Medulla oblongata (tissue), 1 donor: ENCODE results near the gene SNAPC4.

Source experiments
- DNase-seq: peaks from one replicate; pipeline ENCODE4 v3.0.0-alpha.2; 2015; ENCODE audit errors: extremely low spot score

The SNAPC4 gene

DNA sequence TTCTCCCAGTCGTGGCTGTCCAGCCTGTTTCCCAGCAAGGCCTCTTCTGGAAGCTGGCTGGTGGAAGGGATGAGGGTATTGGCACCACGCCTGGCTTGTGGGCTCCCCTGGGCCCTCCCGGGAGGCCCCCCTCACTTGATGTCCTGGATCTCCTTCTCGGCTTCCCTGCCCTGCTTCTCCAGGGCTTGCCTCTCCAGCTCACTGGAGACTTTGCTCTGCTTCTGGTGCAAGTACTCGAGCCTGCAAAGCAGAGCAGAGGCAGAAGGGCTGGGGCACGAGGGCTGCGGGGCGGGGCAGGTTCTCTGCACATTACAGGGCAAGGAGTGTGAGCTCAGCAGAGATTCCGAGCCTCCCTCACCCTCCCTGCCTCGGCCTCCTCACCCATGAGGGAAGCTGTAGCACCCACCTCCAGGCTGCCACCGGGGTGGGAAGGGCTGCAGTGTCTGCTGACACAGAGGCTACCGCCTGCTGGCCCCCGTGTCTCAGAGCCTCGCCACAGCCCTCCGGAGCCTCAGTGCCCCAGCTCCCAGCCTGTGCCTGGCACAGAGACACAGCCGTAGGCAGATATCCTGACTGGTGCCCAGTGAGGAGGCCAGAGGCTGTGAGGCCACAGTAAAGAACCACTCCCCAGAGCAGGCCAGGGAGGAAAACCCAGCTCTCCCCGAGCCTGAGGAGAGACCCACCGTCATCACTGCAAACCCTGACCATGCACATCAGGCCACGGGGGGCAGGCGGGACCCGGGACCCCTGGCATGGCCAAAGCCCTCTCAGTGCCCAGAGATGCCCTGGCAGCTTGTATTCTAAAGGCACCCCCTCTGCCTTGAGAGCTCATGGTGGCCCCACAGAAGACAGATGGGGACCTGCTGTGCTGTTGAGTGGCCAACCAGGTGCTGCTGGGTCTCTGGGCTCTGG lies 7.2 kb downstream of the SNAPC4 start:
- DNase-seq = no peak

DNA sequence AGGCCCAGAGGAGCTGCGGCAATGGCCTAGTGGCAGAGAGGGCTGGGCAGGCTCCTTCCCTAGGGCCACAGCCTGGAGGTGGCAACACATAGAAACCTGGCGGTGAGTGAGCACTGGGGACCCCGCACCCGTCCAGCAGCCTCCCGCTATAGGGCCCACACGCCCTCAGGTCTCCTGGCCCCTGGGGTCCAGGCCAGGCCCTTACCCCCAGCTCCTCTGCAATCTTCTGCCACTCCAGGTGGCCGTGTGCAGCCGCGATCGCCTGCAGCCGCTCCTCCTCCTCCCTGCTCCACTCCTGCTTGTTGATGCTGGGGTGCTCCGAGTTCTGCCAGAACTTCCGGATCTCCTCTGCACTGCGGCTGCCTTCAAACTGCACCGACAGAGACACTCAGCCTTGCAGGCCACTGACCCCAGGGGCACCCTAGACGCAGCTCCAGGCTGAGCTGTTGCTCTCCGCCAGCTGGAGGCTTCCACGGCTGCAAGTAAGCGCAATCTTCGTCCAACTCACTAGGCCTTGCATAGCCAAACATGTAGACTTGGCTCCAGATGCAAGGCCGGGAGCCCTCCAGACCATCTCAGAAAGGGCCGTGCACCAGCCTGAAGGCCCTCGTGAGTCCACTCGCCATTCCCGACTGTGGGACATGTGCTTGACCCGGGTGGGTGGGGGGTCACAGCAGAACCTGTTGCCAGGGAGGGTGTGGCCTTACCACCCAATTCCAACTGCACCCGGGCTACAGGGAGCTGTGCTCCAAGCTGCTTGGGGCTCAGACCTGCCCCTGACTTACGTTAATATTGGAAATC lies 8.0 kb downstream of the SNAPC4 start:
- no peak for DNase-seq

DNA sequence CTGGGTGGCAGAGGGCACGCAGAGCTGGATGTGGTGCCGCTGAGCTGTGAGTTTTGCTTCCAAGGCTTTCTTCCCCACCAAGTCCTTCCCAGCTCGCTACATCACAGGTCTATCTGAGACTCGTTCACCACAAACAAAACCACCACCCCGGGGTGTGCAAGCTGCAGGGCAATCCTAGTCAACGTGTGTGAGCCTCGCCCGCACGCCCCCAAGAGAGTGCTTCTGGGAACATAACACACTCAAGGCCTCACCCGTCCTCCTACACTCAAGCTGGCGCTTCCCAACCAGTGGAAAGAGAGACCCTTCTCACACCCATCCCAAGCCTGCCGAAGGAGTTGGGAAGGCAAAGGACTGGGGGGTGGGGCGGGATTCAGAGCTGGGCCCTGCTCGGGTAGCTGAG lies 10.6 kb downstream of the SNAPC4 start:
- no peak for DNase-seq

- no peak for DNase-seq
Observed at GRCh38 chr9:136387217-136387616, 12.8 kb downstream of the SNAPC4 start.

DNA sequence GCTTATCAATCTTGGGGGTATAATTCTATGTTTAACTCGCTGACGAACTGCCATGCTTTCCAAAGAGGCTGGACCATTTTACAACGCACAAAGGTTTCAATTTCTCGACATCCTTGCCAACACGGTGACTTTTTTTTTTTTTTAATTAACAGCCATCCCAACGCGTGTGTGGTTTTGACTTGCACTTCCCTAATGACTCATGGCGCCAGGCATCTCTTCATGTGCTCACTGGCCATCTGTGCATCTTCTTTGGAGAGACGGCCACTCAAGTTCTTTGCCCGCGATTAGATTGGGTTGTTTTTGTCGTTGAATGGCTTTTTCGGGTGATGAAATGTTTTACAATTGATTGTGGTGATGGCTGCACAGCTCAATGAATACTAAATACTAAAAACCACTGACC lies 14.0 kb downstream of the SNAPC4 start:
- DNase-seq = no peak

- DNase-seq = no peak
Observed at GRCh38 chr9:136385015-136385414, 15.0 kb downstream of the SNAPC4 start.

DNA sequence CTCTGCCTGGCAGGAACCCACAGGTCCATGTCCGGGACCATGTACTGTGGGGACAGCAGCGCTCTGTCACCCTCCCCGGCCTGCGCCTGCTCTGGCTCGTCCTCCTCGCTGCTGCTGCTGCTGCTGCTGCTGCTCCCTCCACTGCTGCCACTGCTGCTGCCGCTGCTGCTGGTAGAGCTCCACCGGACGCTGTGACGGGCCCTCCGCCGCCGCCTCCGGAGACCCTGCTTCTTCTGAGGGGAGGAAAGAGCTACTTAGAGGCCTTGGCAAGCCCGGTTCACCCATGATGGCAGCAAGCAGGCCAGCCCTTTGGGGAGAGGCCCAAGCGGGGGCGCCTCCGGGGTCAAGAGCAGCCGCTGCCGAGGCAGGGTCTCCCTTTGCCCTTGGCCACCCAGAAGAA lies 16.5 kb downstream of the SNAPC4 start:
- no peak for DNase-seq

DNA sequence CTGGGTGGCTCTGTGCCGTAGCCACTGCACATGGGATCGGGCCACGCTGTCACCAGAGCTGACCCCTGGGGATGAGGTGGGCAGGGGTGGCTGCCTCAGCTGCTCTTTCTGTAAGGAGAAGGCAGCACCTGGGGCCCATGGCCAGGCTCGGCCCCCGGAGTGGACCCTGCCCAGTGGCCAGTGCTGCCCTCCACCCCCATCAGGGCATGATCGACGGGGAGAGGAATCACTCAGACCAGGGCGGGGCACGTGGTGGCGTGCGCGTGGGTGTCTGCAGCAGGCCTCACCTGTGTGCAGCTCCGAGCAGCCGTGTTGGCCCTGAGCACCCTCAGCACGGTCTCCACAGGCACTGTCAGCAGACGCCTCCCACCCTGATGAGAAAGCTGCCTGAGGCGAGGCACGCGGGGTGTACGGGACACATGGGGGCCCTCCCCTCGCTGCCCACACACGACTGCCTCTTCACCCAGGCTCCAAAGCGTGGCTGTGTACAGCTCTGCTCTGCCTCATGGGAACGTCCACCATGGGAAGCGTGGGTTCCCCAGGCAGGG lies 17.9 kb downstream of the SNAPC4 start:
- no peak for DNase-seq

DNA sequence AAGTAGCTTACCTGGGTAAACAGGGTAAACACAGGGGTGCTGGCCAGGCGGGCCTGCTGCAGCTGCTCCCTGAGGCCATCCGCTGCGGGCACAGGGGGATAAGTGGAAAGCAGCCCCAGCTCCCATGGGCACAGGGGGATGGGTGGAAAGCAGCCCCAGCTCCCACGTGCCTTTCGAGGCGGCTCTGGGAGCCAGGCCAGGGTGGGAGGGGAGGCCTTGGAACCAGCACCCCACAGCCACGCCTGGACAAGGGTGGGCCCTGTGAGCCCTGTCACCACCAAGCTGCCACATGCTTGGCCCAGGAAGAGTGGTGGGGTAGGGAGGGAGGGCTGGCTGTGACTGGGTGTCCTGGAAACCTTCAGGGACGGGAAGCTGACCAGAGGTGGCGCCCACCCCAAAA lies 18.7 kb downstream of the SNAPC4 start:
- DNase-seq = peak; percentile 51

DNA sequence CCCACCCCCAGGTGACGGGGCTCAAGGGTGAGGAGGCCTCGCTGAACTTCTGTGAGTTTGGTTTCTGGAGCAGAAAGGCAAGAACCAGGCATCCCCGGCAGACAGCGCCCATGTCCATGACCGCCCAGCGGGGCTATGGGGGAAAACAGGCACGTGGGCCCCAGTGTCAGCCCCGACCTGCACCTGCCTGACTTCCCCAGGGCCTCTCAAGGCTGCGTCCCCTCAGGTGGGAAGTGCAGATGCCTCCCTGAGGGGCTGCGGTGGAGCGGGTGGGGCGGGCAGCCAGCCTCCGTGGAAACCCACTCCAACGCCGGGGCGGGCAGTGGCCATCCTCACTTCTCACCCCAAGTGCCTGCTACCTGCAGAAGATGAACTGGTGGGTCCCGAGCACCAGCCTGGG lies 19.6 kb downstream of the SNAPC4 start:
- no peak for DNase-seq

GRCh38 chr9:136379891-136380290 lies 20.1 kb downstream of the SNAPC4 start:
- no peak for DNase-seq

- no peak for DNase-seq
Observed at GRCh38 chr9:136379401-136379800, 20.6 kb downstream of the SNAPC4 start.

DNA sequence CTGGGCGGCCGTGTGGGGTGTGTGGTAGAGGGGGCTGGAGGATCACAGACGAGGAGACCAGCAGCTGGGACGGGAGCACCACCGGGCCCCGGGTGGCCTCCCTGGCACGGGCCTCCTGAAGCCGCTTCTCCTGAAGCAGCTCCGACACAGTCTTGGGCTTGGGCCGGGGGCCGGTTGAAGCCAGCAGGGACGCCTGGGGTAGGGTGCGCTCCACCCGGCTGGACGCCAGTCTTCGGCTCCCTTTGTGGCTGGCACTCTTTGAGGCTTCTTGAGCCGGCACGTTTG lies 21.0 kb downstream of the SNAPC4 start:
- DNase-seq = no peak

DNA sequence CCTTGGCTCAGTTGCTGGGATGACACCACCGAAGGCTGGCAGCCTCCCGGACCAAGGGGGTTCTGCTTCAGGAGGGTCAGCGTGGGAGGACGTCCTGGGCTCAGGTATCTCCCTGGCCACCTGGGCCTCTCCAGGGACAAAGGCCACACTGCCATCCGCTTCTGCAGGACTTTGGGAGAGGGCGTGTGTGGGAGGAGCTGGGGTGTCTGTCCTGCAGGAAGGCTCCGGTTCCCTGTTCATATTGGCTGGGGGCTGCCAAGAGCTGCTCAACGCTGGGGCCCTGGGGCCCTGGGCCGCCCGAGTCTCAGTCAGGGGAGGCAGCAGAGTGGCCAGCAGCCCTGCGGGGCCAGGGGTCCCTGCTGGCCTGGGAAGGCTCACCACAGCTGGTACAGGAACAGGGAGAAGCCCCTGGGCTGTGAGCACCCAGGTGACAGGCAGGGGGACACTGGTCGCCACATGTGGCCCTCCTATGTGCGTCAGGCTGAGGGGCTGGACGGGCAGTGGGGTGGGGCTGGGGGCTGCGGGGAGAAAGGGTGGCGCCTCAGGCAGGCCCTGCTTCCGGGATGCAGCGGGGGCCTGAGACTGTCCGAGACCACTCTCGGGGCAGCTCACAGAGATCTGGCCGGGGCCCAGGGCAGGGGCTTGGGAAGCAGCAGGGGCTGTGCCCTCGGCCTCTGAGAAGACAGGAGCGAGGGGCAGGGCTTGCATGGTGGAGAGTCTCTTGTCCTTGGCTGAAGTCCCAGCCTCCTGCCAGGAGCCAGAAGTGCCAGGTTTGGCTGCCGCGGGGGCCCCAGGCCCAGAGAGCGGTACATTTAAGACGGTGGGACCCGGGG lies 21.6 kb downstream of the SNAPC4 start:
- no peak for DNase-seq

DNA sequence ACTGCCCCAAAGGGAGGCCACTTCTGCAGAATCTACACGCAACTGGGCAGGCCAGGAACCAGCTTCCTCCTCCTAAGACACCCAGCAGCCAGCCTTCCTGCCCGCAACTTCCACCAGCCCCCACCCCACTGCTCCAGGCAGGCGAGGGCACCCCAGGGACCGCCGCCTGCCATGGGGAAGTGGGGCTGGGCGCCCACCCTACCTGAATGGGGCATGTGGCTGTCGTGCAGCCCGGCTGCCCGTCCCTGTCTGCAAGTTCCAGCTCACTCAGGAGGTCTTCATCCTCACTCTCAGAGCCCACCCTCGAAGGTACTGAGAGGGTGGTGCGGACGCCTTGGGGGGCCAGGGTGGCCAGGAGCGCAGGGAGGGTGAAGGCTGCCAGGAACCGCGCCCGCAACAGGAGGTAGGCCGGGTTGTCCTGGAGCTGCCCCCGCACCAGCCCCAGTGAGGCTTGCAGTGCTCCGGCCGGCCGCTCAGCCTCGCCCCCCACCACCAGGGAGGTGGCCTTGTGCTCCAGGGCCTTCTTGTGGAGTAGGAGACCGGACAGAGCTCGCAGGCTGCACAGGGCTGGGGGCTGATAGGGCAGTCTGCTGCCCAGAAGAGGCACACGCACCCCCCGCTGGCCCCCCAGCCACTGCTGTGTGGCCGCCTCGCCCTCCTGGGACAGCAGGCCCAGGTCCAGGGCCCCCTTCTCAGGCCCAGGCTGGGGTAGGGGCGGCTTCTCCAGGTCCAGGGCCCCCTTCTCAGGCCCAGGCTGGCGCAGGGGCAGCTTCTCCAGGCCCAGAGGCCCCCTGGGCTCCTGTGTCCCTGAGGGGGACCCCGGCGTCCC lies 22.4 kb downstream of the SNAPC4 start:
- peak; percentile 46 for DNase-seq

GRCh38 chr9:136376457-136376856 lies 23.5 kb downstream of the SNAPC4 start:
- no peak for DNase-seq

GRCh38 chr9:136375096-136375495 lies 24.9 kb downstream of the SNAPC4 start:
- no peak for DNase-seq

DNA sequence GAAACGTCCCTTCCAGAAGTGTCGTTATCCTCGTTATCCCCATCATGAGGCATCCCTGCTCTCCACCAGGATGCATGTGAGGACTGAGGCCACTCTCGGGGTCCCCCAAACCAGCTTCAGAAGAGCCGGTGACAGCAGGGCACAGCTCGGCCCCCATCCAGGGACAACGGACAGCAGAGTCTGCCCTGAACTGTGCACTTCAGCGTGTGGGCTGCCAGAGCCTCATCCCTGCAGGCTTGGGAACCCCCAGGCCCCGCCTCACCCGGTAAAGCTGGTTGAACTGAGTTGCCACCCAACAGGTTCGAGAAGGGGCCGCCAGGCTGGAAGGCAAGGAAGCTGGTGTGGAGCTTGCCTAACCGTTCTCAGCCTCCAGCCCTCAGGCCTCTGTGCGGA lies 25.8 kb downstream of the SNAPC4 start:
- DNase-seq = no peak

GRCh38 chr9:136373300-136374182 lies 26.4 kb downstream of the SNAPC4 start, which contains the start of gene CARD9:
Gene CARD9, minus strand, starts transcription at chr9:136373669. Its CDS starts 1,591 bp downstream, at chr9:136372078.
- DNase-seq = peak; percentile 77
